ENCODE data around the gene ZBTB8B.

GRCh38 chr1:32496127-32496526 is 31.3 kb downstream of the ZBTB8B start:
- no peak for TF ChIP-seq CTCF (IDR thresholded peaks at IDR 0.05 in 2 of 3, conservative IDR thresholded peaks at IDR 0.05 in 1 of 3; ENCODE audit: control insufficient read depth in 2 of 3, extremely low read depth in 1 of 3, insufficient read depth in 1 of 3, low read depth in 3 of 3, low read length in 3 of 3)
- no peak for TF ChIP-seq CHD2 (IDR thresholded peaks at IDR 0.05; ENCODE audit: borderline replicate concordance, low read depth, low read length)
- no peak for TF ChIP-seq MYB (IDR thresholded peaks at IDR 0.05; ENCODE audit: borderline replicate concordance, low read depth, low read length)
- TF ChIP-seq SMC3 (IDR thresholded peaks at IDR 0.05; ENCODE audit: borderline replicate concordance, low read length) = no peak
- TF ChIP-seq, protein P1, sequence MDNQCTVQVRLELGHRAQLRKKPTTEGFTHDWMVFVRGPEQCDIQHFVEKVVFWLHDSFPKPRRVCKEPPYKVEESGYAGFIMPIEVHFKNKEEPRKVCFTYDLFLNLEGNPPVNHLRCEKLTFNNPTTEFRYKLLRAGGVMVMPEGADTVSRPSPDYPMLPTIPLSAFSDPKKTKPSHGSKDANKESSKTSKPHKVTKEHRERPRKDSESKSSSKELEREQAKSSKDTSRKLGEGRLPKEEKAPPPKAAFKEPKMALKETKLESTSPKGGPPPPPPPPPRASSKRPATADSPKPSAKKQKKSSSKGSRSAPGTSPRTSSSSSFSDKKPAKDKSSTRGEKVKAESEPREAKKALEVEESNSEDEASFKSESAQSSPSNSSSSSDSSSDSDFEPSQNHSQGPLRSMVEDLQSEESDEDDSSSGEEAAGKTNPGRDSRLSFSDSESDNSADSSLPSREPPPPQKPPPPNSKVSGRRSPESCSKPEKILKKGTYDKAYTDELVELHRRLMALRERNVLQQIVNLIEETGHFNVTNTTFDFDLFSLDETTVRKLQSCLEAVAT (IDR thresholded peaks at IDR 0.05) = no peak
- TF ChIP-seq NFXL1 (IDR thresholded peaks at IDR 0.05; ENCODE audit: borderline replicate concordance) = no peak
- TF ChIP-seq, protein P2, sequence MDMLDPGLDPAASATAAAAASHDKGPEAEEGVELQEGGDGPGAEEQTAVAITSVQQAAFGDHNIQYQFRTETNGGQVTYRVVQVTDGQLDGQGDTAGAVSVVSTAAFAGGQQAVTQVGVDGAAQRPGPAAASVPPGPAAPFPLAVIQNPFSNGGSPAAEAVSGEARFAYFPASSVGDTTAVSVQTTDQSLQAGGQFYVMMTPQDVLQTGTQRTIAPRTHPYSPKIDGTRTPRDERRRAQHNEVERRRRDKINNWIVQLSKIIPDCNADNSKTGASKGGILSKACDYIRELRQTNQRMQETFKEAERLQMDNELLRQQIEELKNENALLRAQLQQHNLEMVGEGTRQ (IDR thresholded peaks at IDR 0.05; ENCODE audit: borderline replicate concordance, low read depth, low read length) = no peak
- TF ChIP-seq HDAC2 (IDR thresholded peaks at IDR 0.05) = no peak
- no peak for TF ChIP-seq JUNB (IDR thresholded peaks at IDR 0.05)
- TF ChIP-seq TAF1 (IDR thresholded peaks at IDR 0.05; ENCODE audit: borderline replicate concordance, low read depth, low read length) = no peak
- no peak for TF ChIP-seq CEBPB (IDR thresholded peaks at IDR 0.05; ENCODE audit: borderline replicate concordance in 1 of 2, low read depth in 2 of 2, low read length in 2 of 2)
